Lung (tissue), 12 donors: ENCODE data around the gene SERPINA5. TPM values are rescaled to one million over a fixed set of nuclear protein-coding genes. Genes with fewer than 3 reads are reported as not detected.

Experiments
- ATAC-seq: fragments of 200-7000 bp; cut with Tn5 transposase; one replicate; pipeline ENCODE4 v1.9.1; 2020; ENCODE audit warnings: moderate number of reproducible peaks; ENCODE audit not compliant: insufficient read depth, low FRiP score
- DNase-seq, 3 donors: peaks; one replicate each; pipeline ENCODE4 v3.0.0-alpha.2; 2013 to 2017
- H3K27ac ChIP-seq, 2 donors: one replicate each; pipeline ENCODE4 v1.5.1; 2013; ENCODE audit warnings: mild to moderate bottlenecking in 2 of 2, moderate library complexity in 2 of 2, control low read depth in 1 of 2, inconsistent platforms in 1 of 2, low read depth in 1 of 2, low read length in 1 of 2
- H3K27me3 ChIP-seq, 3 donors: one replicate each; pipeline ENCODE4 v1.5.1; 2013; ENCODE audit warnings: low read length in 2 of 3; ENCODE audit not compliant: control insufficient read depth in 3 of 3, insufficient read depth in 3 of 3
- H3K36me3 ChIP-seq, 4 donors: one replicate each; pipeline ENCODE4 v1.5.1; 2013; ENCODE audit warnings: low read length in 4 of 4, mild to moderate bottlenecking in 1 of 4, moderate library complexity in 1 of 4; ENCODE audit not compliant: control insufficient read depth in 4 of 4, insufficient read depth in 4 of 4
- H3K4me1 ChIP-seq, 5 donors: one replicate each; pipeline ENCODE4 v1.5.1; 2013; ENCODE audit warnings: low read length in 5 of 5, mild to moderate bottlenecking in 2 of 5, moderate library complexity in 1 of 5; ENCODE audit not compliant: control insufficient read depth in 5 of 5, insufficient read depth in 5 of 5
- H3K4me3 ChIP-seq: one replicate; pipeline ENCODE4 v1.5.1; 2013; ENCODE audit warnings: mild to moderate bottlenecking, control low read depth, moderate library complexity
- H3K9ac ChIP-seq, 2 donors: one replicate each; pipeline ENCODE4 v1.5.1; 2013; ENCODE audit warnings: low read length in 2 of 2, control low read depth in 1 of 2; ENCODE audit not compliant: insufficient read depth in 1 of 2
- H3K9me3 ChIP-seq, 4 donors: one replicate each; pipeline ENCODE4 v1.5.1; 2013; ENCODE audit warnings: low read length in 3 of 4, mild to moderate bottlenecking in 1 of 4, moderate library complexity in 1 of 4; ENCODE audit not compliant: control insufficient read depth in 4 of 4, insufficient read depth in 3 of 4
- WGBS, 2 donors: extraction: QIAGEN DNeasy Blood & Tissue Kit; methylation state at CpG; one replicate each; pipeline ENCODE4 v1.1.7; 2013; 5-methylcytosine and 5-hydroxymethylcytosine counted together
- polyA plus RNA-seq, 2 donors: library from polyadenylated mRNA; stranded (reverse); fragments of 200-250 nt; gene quantifications; one replicate each; pipeline ENCODE4 v1.2.1, GENCODE V29; 2013
- total RNA-seq, 2 donors: library from RNA; depleted of rRNA in 1 of 2; stranded (reverse); fragments of >200 nt in 1 of 2; gene quantifications; one replicate each; pipeline ENCODE4 v1.2.1, GENCODE V29; 2014 to 2021
- TF ChIP-seq, protein P1 (sequence below): IDR thresholded peaks from 2 replicates; pipeline ENCODE4 v1.5.1; 2012; ENCODE audit warnings: mild to moderate bottlenecking; ENCODE audit errors: control extremely low read depth, extremely low read depth
- donor health status: control.
- donor health status: control.
- donor health status: Bipolar disorder and iron deficiency.
- donor health status: healthy.
- donor health status: DM: yes; HTN: yes; CAD: no.

Gene SERPINA5
- total and polyA plus RNA-seq, 4 donors, result 0.14 to 4.3 (median 0.52) TPM; not detected in 1

DNA sequence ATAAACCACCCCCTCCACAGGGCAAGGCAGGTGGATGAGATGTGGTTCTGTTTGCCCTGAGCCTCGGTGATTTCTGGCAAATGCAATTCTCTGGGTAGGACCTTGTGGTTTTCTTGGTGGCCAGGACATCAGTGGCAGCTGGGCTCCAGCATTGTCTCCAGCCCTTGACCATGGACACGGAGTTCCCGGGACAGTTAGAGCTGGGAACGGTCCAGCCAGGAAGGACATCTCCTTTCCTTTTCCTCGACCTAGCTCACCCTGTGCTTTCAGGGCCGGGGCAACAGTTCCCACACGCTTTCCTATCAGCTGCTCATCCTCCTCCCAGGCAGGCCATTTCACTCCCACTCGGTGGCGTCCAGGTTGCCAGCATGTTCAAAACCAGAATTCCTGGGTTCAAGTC is 10.8 kb upstream of the SERPINA5 start:
- Histone ChIP-seq H3K9me3 (peaks cover 0 to 4% (median 0%) of the 10 kb centered on the region in 4 donors), H3K27me3 (no peaks in the 10 kb centered on the region), H3K36me3 (no peaks in the 10 kb centered on the region), H3K4me3 (no peak overlapping the region), H3K9ac (no peak overlapping the region), H3K27ac (no peak overlapping the region), H3K4me1 (peaks cover 0 to 14% (median 0%) of the 10 kb centered on the region in 5 donors)
- 81 to 86% methylated on average over 9 of the region's 9 CpGs for WGBS, 2 donors
- ATAC-seq (no peak), DNase-seq (no peak)
- TF ChIP-seq, protein P1, sequence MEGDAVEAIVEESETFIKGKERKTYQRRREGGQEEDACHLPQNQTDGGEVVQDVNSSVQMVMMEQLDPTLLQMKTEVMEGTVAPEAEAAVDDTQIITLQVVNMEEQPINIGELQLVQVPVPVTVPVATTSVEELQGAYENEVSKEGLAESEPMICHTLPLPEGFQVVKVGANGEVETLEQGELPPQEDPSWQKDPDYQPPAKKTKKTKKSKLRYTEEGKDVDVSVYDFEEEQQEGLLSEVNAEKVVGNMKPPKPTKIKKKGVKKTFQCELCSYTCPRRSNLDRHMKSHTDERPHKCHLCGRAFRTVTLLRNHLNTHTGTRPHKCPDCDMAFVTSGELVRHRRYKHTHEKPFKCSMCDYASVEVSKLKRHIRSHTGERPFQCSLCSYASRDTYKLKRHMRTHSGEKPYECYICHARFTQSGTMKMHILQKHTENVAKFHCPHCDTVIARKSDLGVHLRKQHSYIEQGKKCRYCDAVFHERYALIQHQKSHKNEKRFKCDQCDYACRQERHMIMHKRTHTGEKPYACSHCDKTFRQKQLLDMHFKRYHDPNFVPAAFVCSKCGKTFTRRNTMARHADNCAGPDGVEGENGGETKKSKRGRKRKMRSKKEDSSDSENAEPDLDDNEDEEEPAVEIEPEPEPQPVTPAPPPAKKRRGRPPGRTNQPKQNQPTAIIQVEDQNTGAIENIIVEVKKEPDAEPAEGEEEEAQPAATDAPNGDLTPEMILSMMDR, result no peak

GRCh38 chr14:94571395-94571794 is 9.8 kb upstream of the SERPINA5 start:
- Histone ChIP-seq H3K9ac (no peak overlapping the region), H3K4me3 (no peak overlapping the region), H3K9me3 (peaks cover 0 to 4% (median 0%) of the 10 kb centered on the region in 4 donors), H3K36me3 (no peaks in the 10 kb centered on the region), H3K27me3 (no peaks in the 10 kb centered on the region), H3K27ac (peak overlapping the region; percentile 13 to 47), H3K4me1 (peaks cover 0 to 14% (median 0%) of the 10 kb centered on the region in 5 donors)
- ATAC-seq (no peak), DNase-seq (peak; percentile 54 to 75 (median 66))
- 61 to 66% methylated on average over 7 of the region's 7 CpGs for WGBS, 2 donors
- TF ChIP-seq, protein P1, result no peak

DNA sequence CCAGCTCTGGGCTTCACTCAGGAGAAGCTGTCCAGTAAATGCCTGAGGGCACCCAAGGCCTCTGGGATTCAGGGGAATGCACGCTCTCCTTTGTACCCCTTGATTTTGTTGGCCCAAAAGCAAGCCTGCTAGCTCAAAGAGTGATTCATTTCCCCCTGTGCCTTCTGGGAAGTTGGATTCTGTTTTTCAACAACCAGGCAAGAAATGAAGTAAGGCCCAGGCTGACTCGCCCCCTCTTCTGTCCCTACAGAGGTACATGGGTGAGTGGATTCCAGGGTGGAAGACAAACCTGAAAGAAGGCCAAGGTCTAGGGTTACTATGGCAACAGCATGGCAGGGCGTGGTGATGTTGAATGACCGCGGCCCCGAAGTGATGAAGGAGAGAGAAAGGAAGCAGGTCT is 9.3 kb upstream of the SERPINA5 start:
- H3K4me1 ChIP-seq, result peaks cover 0 to 14% (median 0%) of the 10 kb centered on the region in 5 donors
- ATAC-seq (no peak), DNase-seq (no peak)
- 78 to 83% methylated on average over 6 of the region's 6 CpGs for WGBS, 2 donors
- no peaks in the 10 kb centered on the region for H3K27me3 ChIP-seq
- no peaks in the 10 kb centered on the region for H3K36me3 ChIP-seq
- peaks cover 0 to 4% (median 0%) of the 10 kb centered on the region in 4 donors for H3K9me3 ChIP-seq
- H3K27ac ChIP-seq, result no peak overlapping the region
- TF ChIP-seq, protein P1, result no peak
- H3K4me3 ChIP-seq, result no peak overlapping the region
- H3K9ac ChIP-seq, result no peak overlapping the region
